ENCODE data around the gene TIRAP. TPM values are rescaled to one million over a fixed set of nuclear protein-coding genes. Genes with fewer than 3 reads are reported as not detected.

Gene TIRAP
- total RNA-seq, 4 donors from 2014 or later = 6.6 to 18.1 (median 13.5) TPM

DNA sequence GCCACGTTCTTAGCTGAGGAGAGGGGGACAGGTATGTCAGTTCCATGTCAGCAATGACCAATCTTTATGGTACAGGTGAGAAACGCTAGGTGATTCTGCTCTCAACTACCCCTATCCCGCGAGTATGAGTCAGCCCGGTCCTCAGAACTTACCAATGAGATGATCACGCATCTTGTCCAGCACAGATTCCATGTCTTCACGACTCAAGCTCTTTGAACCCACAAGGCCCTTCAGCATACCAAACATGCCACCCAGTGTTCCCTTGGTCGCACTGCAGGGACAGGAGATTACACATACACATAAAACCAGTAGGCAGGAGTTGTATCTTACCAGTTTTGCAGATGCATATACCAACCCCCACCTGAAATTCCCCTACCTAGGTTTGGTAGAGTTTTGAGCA lies 17.1 kb upstream of the TIRAP start:
- H3K4me1 ChIP-seq = peaks cover 5 to 32% (median 11%) of the 10 kb centered on the region in 3 donors
- no peak overlapping the region for H3K4me3 ChIP-seq
- H3K36me3 ChIP-seq = peaks cover 8 to 62% of the 10 kb centered on the region in 2 donors
- ATAC-seq = no peak
- no peaks in the 10 kb centered on the region for H3K27me3 ChIP-seq
- 77 to 85% methylated on average over 5 to 8 of the region's 8 CpGs for WGBS, 2 donors (ENCODE audit: low coverage in 1 of 2)
- H3K9me3 ChIP-seq = no peaks in the 10 kb centered on the region
- H3K27ac ChIP-seq = no peak overlapping the region
- TF ChIP-seq EP300 (IDR thresholded peaks at IDR 0.05) = no peak
- TF ChIP-seq, protein P1, sequence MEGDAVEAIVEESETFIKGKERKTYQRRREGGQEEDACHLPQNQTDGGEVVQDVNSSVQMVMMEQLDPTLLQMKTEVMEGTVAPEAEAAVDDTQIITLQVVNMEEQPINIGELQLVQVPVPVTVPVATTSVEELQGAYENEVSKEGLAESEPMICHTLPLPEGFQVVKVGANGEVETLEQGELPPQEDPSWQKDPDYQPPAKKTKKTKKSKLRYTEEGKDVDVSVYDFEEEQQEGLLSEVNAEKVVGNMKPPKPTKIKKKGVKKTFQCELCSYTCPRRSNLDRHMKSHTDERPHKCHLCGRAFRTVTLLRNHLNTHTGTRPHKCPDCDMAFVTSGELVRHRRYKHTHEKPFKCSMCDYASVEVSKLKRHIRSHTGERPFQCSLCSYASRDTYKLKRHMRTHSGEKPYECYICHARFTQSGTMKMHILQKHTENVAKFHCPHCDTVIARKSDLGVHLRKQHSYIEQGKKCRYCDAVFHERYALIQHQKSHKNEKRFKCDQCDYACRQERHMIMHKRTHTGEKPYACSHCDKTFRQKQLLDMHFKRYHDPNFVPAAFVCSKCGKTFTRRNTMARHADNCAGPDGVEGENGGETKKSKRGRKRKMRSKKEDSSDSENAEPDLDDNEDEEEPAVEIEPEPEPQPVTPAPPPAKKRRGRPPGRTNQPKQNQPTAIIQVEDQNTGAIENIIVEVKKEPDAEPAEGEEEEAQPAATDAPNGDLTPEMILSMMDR (IDR thresholded peaks at IDR 0.05) = no peak
- TF ChIP-seq POLR2AphosphoS5 (IDR thresholded peaks at IDR 0.05) = no peak
- no peak for TF ChIP-seq POLR2A (IDR thresholded peaks at IDR 0.05)

DNA sequence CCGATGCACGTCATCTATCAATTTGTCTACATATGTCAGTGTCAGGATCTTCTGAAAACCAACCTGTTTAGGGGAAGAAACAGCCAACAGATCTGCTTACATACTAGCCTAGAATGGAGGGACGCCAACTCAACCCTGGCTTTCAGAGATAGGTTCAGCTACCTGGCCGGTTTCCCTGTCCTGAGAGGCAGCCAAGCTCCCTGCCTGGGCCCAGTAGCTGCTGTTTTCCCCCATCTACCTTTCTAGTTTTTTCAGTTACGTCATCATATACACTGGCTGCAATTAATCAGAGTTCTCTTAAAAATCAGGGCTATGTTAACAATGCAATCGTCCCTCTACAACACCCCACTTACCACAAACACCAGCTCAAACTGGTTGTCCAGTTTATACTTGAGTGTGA lies 15.2 kb upstream of the TIRAP start:
- Histone ChIP-seq H3K27me3 (no peaks in the 10 kb centered on the region), H3K4me3 (peak overlapping the region; percentile 80 to 95), H3K9me3 (no peaks in the 10 kb centered on the region), H3K27ac (peak overlapping the region; percentile 91 to 94 (median 92)), H3K36me3 (peaks cover 4 to 56% of the 10 kb centered on the region in 2 donors), H3K4me1 (peaks cover 5 to 32% (median 11%) of the 10 kb centered on the region in 3 donors)
- 67 to 69% methylated on average over 4 to 5 of the region's 6 CpGs for WGBS, 2 donors (ENCODE audit: low coverage in 1 of 2)
- TF ChIP-seq, protein P1 (IDR thresholded peaks at IDR 0.05) = no peak
- TF ChIP-seq POLR2A (IDR thresholded peaks at IDR 0.05) (no peak), POLR2AphosphoS5 (IDR thresholded peaks at IDR 0.05) (no peak), EP300 (IDR thresholded peaks at IDR 0.05) (no peak)
- ATAC-seq = no peak

DNA sequence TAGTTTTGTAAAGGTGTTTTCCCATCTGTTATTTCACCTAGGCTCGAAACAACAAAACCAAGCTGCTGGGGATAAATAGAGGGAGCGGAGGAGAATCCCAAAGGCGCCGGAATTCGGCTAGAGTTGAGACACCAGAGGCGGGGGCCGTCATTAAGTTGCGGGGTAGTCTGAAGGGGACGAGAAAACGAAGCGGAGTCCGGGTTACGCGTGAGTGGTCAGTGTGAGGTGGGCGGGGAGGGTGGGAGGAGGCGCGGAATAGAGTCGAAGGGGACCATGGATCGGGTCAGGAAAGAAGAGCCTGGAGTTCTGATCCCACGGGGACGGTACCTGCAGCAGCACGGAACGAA lies 14.6 kb upstream of the TIRAP start:
- peak; percentile 18 for ATAC-seq
- TF ChIP-seq POLR2A (IDR thresholded peaks at IDR 0.05) (no peak), EP300 (IDR thresholded peaks at IDR 0.05) (no peak), POLR2AphosphoS5 (IDR thresholded peaks at IDR 0.05) (no peak)
- TF ChIP-seq, protein P1 (IDR thresholded peaks at IDR 0.05) = no peak
- peaks cover 5 to 32% (median 11%) of the 10 kb centered on the region in 3 donors for H3K4me1 ChIP-seq
- no peaks in the 10 kb centered on the region for H3K9me3 ChIP-seq
- H3K36me3 ChIP-seq = peaks cover 4 to 56% of the 10 kb centered on the region in 2 donors
- 0% methylated on average over 9 to 15 of the region's 23 CpGs for WGBS, 2 donors (ENCODE audit: low coverage in 1 of 2)
- no peaks in the 10 kb centered on the region for H3K27me3 ChIP-seq
- peak overlapping the region; percentile 91 to 94 (median 92) for H3K27ac ChIP-seq
- H3K4me3 ChIP-seq = peak overlapping the region; percentile 80 to 95

DNA sequence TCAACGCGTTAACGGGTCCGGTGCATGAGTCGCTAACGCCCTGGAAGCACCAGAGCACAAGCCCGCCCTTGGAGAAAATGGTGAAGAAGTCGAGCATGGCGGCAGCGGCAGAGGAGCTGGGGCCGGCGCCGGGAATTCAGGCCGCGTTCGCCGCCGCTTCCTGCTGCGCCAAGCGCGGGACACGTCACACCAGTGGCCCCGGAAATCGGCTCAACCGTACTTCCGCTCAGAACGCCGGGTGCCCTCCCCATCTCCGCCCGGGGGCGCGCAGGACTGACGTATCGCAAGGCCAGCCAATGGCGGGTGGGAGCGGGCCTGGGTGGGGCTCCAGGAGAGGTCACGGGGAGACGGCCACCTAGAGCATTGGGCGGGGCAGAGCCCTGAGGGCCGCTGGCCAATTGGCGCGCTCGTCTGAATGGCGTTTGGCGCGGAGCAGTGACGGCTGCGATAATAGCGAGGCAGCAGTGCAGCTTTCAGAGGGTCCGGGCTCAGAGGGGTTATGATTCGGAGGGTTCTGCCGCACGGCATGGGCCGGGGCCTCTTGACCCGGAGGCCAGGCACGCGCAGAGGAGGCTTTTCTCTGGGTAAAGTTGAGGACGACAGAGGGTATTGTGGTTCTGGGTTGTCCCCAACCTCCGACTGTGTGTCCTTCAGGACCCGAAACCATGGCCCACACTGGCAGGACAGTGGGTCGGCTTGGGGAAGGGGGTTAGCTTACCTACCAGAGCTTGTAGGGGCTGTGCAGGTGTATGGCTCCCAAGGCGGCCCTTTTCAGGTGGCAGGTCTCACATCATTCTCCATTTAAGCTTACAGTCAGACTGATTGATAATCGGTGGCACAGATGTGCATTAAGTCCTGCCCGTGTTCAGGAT lies 13.9 kb upstream of the TIRAP start, which contains the start of the genes FOXRED1 and SRPRA:
Gene FOXRED1 (plus strand): TSS at position 447 of the 872 bp plus-strand sequence. CDS start 53 bp downstream, at position 500.
Gene SRPRA (minus strand): TSS at position 188 of the 872 bp plus-strand sequence. CDS start 91 bp downstream, at position 97.
- peaks cover 4 to 56% of the 10 kb centered on the region in 2 donors for H3K36me3 ChIP-seq
- H3K27ac ChIP-seq = peak within 1 kb of the TSS; percentile 91 to 94 (median 92)
- no peaks in the 10 kb centered on the region for H3K27me3 ChIP-seq
- TF ChIP-seq, protein P1 (IDR thresholded peaks at IDR 0.05) = no peak
- TF ChIP-seq POLR2A (IDR thresholded peaks at IDR 0.05) = peak; percentile 73 to 85
- TF ChIP-seq POLR2AphosphoS5 (IDR thresholded peaks at IDR 0.05) = peak; percentile 93
- no peak for TF ChIP-seq EP300 (IDR thresholded peaks at IDR 0.05)
- H3K9me3 ChIP-seq = no peaks in the 10 kb centered on the region
- peaks cover 5 to 32% (median 11%) of the 10 kb centered on the region in 3 donors for H3K4me1 ChIP-seq
- ATAC-seq = peak; percentile 100
- peak within 1 kb of the TSS; percentile 80 to 95 for H3K4me3 ChIP-seq
- 0 to 2% methylated on average over 2 to 6 of the region's 64 CpGs for whole genome bisulfite sequencing, 2 donors (ENCODE audit: low coverage in 1 of 2)

Data from gastroesophageal sphincter (tissue), 4 donors.